Activated naive CD4-positive, alpha-beta T cell treated with anti-CD3 and anti-CD28 coated beads, Interleukin-2, amount 50 U/mL, for 16 hours (primary cell): Measurements from ENCODE around the gene FAT1.
"Not testable (repeated sequence)": the region's sequence is repeated elsewhere in the genome, so short reads cannot be mapped to it uniquely, and the experiment has no call there.

ENCODE experiments used
- DNase-seq: peaks from one replicate; pipeline ENCODE4 v3.0.0-alpha.2; 2020

FAT1 gene

GRCh38 chr4:186723292-186724057 lies at the start of gene FAT1:
FAT1 (minus strand) TSS chr4:186723856; CDS start chr4:186709827, 14,029 bp downstream.
- DNase-seq, result no peak

- DNase-seq, result no peak
Measured at GRCh38 chr4:186772936-186773487, 49.4 kb upstream of the FAT1 start.

GRCh38 chr4:186771624-186772023 lies 48.0 kb upstream of the FAT1 start:
- no peak for DNase-seq

GRCh38 chr4:186770481-186771175 lies 47.0 kb upstream of the FAT1 start:
- no peak for DNase-seq

- no peak for DNase-seq
Measured at GRCh38 chr4:186767794-186768193, 44.1 kb upstream of the FAT1 start.

GRCh38 chr4:186765673-186766546 lies 42.3 kb upstream of the FAT1 start:
- DNase-seq, result no peak

GRCh38 chr4:186765138-186765537 lies 41.5 kb upstream of the FAT1 start:
- no peak for DNase-seq

- DNase-seq, result no peak
Measured at GRCh38 chr4:186764457-186764856, 40.8 kb upstream of the FAT1 start.

- DNase-seq, result no peak
Measured at GRCh38 chr4:186762865-186763264, 39.2 kb upstream of the FAT1 start.

- no peak for DNase-seq
Measured at GRCh38 chr4:186762361-186762760, 38.7 kb upstream of the FAT1 start.

GRCh38 chr4:186761956-186762355 lies 38.3 kb upstream of the FAT1 start:
- DNase-seq, result not testable (repeated sequence)

GRCh38 chr4:186761393-186761792 lies 37.7 kb upstream of the FAT1 start:
- DNase-seq, result no peak

- DNase-seq, result no peak
Measured at GRCh38 chr4:186760576-186760975, 36.9 kb upstream of the FAT1 start.

GRCh38 chr4:186759990-186760389 lies 36.3 kb upstream of the FAT1 start:
- DNase-seq, result no peak

- no peak for DNase-seq
Measured at GRCh38 chr4:186758929-186759682, 35.5 kb upstream of the FAT1 start.

GRCh38 chr4:186757696-186758355 lies 34.2 kb upstream of the FAT1 start:
- DNase-seq, result no peak

- DNase-seq, result not testable (repeated sequence)
Measured at GRCh38 chr4:186756550-186756949, 32.9 kb upstream of the FAT1 start.

- no peak for DNase-seq
Measured at GRCh38 chr4:186755550-186756519, 32.2 kb upstream of the FAT1 start.

- no peak for DNase-seq
Measured at GRCh38 chr4:186754976-186755375, 31.3 kb upstream of the FAT1 start.

GRCh38 chr4:186752325-186752724 lies 28.7 kb upstream of the FAT1 start:
- DNase-seq, result no peak
